BE2C (cell line): Measurements from ENCODE around the gene MUSTN1.

Experiments used
- DNase-seq: peaks from one replicate; pipeline ENCODE4 v3.0.0-alpha.2; 2020
- H3K27me3 ChIP-seq: fragments of 250-450 bp; sonication (Bioruptor Pico); 2 replicates; pipeline ENCODE4 v1.5.1; 2020; ENCODE audit warnings: mild to moderate bottlenecking
- H3K36me3 ChIP-seq: fragments of 250-450 bp; sonication (Bioruptor Pico); 2 replicates; pipeline ENCODE4 v1.5.1; 2020; ENCODE audit warnings: mild to moderate bottlenecking
- H3K4me1 ChIP-seq: fragments of 250-450 bp; sonication (Bioruptor Pico); 2 replicates; pipeline ENCODE4 v1.5.1; 2020
- H3K4me3 ChIP-seq: 2 replicates; pipeline ENCODE4 v1.5.1; 2011; ENCODE audit warnings: low read depth, low read length
- H3K9me3 ChIP-seq: fragments of 250-450 bp; sonication (Bioruptor Pico); 2 replicates; pipeline ENCODE4 v1.5.1; 2020
- CTCF ChIP-seq: IDR thresholded peaks from 2 replicates; pipeline ENCODE4 v1.5.1; 2012; ENCODE audit warnings: mild to moderate bottlenecking, low read depth, low read length

MUSTN1 gene

DNA sequence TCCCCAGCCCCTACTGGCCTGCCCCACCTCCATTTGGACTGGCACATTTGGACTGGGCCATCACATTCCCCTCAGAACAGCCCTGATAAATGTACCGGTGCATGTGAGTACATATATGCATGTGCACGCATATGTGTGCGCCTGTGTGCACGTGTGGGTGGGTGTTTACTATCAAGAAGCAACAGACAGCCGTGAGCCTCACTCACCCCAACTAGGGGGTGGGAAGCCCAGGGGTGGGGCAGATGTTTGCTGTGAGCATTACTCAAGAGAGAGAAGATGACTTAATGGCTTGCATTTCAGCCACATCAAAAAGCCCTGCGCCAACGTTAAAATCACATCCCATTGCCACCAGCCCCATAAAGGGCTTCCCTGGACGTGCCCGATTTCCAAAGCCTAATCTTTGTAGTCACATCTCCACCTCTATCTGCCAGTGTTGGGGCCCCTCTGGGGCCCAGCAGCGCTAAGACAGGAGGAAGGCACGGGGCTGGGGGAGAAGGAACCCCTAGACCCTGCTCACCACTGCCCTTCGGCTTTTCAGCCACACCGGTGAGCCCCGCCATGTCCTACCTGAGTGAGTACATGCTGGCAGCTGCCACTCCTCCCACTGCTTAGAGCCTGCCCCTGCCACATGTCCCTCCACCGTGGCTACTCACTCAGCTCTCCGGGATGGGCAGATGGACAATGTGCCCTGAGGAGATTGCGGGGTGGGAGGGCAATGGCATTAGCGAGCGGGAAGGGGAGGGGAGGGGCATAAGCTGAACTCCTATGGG, 29.4 kb downstream of the MUSTN1 start:
- Histone ChIP-seq H3K27me3 (no peaks in the 10 kb centered on the region), H3K36me3 (no peaks in the 10 kb centered on the region), H3K4me3 (no peak overlapping the region), H3K4me1 (no peaks in the 10 kb centered on the region), H3K9me3 (no peaks in the 10 kb centered on the region)
- DNase-seq = no peak
- TF ChIP-seq CTCF = no peak

DNA sequence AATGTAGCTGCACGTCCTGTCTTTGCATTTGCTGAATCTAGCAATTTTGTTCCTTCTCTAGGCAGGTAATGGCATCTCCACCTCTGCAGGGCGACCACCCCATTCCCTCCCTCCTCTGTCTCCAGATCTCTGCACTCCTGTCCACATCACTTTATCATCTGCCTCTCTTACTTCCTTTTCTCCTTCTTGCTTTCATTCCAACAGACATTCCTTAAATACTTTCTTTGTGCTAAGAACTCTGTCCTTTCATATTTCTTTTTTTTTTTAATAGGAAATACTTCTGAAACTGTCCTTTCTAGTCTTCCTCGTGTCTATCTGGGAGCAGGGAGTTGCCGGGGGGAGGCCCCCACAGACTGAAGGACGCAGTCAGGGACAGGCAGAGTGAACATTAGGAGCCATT, 33.0 kb downstream of the MUSTN1 start:
- H3K36me3 ChIP-seq = no peaks in the 10 kb centered on the region
- H3K9me3 ChIP-seq = no peaks in the 10 kb centered on the region

DNA sequence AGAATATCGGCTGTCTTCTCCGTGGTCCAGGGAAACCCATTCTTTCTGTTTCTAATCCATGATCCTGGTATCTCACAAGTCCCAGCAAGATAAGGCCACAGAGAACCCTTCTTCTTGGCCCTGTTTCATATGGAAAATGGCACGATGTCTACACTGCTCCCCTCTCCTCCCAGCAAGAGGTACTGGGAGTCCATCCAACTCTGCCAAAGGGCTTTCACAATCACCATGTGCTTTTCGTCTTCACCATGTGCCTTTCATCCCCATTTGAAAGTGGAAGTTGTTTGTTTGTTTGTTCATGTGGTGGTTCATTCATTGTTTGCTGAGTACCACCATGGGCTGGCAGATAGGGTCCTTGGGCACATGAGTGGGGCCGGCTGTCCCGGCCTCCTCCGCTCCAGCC, 34.7 kb downstream of the MUSTN1 start:
- Histone ChIP-seq H3K36me3 (no peaks in the 10 kb centered on the region), H3K9me3 (no peaks in the 10 kb centered on the region), H3K27me3 (no peaks in the 10 kb centered on the region), H3K4me3 (no peak overlapping the region), H3K4me1 (no peaks in the 10 kb centered on the region)
- no peak for TF ChIP-seq CTCF
- no peak for DNase-seq

More for the DNA sequence above, 33.0 kb downstream of the MUSTN1 start:
- Histone ChIP-seq H3K27me3 (no peaks in the 10 kb centered on the region), H3K4me1 (no peaks in the 10 kb centered on the region), H3K4me3 (no peak overlapping the region)
- DNase-seq = no peak
- no peak for TF ChIP-seq CTCF

DNA sequence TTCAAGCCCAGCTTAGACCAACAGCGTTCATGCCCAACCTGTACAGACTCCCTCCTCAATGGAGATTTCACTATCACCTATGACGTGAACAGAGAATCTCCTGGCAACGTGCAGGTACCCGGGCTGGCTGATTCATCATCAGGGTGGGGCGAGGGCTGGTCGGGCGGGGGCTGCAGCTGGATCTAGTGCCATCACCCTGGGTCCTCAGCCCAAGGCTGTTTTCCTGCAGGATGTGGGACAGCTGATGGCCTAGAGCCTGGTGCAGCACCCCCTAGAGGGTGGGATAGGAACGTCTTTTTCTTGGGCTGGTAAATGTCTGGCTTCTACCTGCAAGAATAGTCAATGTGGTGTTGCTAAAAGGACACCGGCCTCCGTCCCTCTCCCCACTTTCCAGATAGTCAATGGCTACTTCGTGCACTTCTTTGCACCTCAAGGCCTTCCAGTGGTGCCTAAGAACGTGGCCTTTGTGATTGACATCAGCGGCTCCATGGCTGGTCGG, 35.8 kb downstream of the MUSTN1 start:
- Histone ChIP-seq H3K36me3 (no peaks in the 10 kb centered on the region), H3K9me3 (no peaks in the 10 kb centered on the region), H3K27me3 (no peaks in the 10 kb centered on the region), H3K4me3 (no peak overlapping the region), H3K4me1 (no peaks in the 10 kb centered on the region)
- TF ChIP-seq CTCF = peak; percentile 41
- DNase-seq = peak; percentile 14

DNA sequence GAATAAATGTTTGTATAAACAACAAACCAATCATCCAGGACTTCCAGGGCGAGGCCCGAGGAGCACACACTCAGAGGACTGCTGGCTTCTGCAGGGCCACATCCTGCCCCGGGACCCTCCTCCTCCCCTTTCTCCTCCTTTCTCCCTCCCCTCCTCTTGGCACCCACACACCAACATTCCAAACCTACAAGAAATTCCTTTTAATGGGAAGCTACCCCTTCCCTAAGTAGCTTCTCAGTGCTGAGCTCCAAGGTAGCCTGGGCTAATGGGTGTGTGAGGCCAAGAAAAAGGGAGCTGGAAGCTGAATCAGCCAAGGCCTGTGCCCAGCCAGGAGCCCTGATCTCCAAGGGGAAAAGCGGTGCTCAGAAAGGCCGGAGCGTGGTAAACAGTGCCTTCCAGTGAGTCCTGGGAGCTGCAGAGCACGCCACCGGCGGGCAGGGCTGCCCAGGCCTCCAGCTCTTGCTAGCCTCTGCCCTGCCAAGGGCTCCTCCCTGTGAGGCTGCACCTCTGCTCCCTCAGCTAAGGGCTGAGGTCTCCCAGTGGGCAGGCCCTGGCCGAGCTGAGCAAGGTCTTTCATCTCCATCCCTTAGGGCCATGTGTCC, 36.3 kb downstream of the MUSTN1 start:
- no peaks in the 10 kb centered on the region for H3K36me3 ChIP-seq
- no peaks in the 10 kb centered on the region for H3K9me3 ChIP-seq
- no peak overlapping the region for H3K4me3 ChIP-seq
- no peak for TF ChIP-seq CTCF
- no peak for DNase-seq
- no peaks in the 10 kb centered on the region for H3K27me3 ChIP-seq
- H3K4me1 ChIP-seq = no peaks in the 10 kb centered on the region

GRCh38 chr3:52796411-52796810, 38.4 kb downstream of the MUSTN1 start:
- Histone ChIP-seq H3K9me3 (no peaks in the 10 kb centered on the region), H3K4me3 (no peak overlapping the region), H3K36me3 (no peaks in the 10 kb centered on the region), H3K4me1 (no peaks in the 10 kb centered on the region), H3K27me3 (no peaks in the 10 kb centered on the region)
- DNase-seq = no peak
- TF ChIP-seq CTCF = no peak
